Kidney epithelial cell (primary cell): ENCODE data around the gene MNT. TPM values are rescaled to one million over a fixed set of nuclear protein-coding genes. Genes with fewer than 3 reads are reported as not detected.

Experiments used
- DNase-seq: peaks from one replicate; pipeline ENCODE4 v3.0.0-alpha.2; 2010; ENCODE audit warnings: low read depth
- H3K27me3 ChIP-seq: 2 replicates; pipeline ENCODE4 v1.6.0; 2011; ENCODE audit warnings: low read length; ENCODE audit not compliant: control insufficient read depth, insufficient read depth
- H3K36me3 ChIP-seq: 2 replicates; pipeline ENCODE4 v1.5.1; 2011; ENCODE audit warnings: low read length; ENCODE audit not compliant: control insufficient read depth, insufficient read depth
- H3K4me3 ChIP-seq: 2 replicates; pipeline ENCODE4 v1.5.1; 2011; ENCODE audit warnings: low read depth, mild to moderate bottlenecking, control low read depth, low read length
- CTCF ChIP-seq: IDR thresholded peaks from 2 replicates; pipeline ENCODE4 v1.5.1; 2011; ENCODE audit warnings: mild to moderate bottlenecking, moderate library complexity, low read length, control low read depth, inconsistent platforms; ENCODE audit not compliant: insufficient read depth, poor library complexity, severe bottlenecking
- total RNA-seq: library from RNA; depleted of rRNA; stranded (reverse); fragments of >200 nt; gene quantifications from 2 replicates; pipeline ENCODE4 v1.2.3, GENCODE V29; 2015

MNT gene
- total RNA-seq, 1 donor from 2014 or later = 8.7 TPM

GRCh38 chr17:2383628-2384167, 17.2 kb downstream of the MNT start:
- TF ChIP-seq CTCF = no peak
- Histone ChIP-seq H3K27me3 (no peaks in the 10 kb centered on the region), H3K4me3 (no peak overlapping the region), H3K36me3 (peaks cover 4% of the 10 kb centered on the region)
- no peak for DNase-seq

- peaks cover 4% of the 10 kb centered on the region for H3K36me3 ChIP-seq
- DNase-seq = no peak
- no peak for TF ChIP-seq CTCF
- no peak overlapping the region for H3K4me3 ChIP-seq
- H3K27me3 ChIP-seq = no peaks in the 10 kb centered on the region
Measured at GRCh38 chr17:2380950-2381649, 19.8 kb downstream of the MNT start.

DNA sequence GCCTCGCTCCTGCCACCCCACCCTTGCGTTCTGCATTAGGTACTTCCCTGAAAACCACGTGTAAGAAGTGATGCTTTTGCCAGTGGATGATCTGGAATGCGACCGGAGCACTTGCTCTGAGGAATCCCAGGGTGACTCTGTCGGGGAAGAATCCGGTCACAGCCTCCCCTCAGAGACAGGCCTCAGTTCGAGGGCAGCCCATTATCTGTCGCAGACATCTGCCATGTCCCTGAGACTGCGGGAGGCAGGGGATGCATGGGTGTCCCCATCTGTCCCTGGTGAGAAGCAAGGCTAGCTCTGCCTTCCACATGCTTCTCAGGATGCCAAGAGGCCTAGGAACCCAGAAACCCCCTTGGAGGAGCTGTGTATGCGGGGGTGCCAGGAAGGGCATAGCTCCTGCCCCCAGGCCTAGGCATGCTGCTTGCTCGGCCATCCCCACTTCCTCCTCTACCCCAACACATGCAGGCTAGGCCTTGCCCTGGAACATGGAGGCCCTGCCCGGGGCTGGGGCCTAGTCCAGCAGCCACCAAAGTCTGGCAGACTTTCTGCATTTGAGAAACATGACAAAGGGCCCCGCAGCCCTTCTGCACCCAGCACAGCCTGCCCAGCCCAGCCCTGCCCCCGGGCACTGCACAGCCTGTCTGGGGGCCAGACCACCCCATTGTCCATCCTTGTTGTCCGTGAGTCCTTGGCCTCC, 20.5 kb downstream of the MNT start:
- H3K36me3 ChIP-seq = peaks cover 1% of the 10 kb centered on the region
- TF ChIP-seq CTCF = no peak

DNA sequence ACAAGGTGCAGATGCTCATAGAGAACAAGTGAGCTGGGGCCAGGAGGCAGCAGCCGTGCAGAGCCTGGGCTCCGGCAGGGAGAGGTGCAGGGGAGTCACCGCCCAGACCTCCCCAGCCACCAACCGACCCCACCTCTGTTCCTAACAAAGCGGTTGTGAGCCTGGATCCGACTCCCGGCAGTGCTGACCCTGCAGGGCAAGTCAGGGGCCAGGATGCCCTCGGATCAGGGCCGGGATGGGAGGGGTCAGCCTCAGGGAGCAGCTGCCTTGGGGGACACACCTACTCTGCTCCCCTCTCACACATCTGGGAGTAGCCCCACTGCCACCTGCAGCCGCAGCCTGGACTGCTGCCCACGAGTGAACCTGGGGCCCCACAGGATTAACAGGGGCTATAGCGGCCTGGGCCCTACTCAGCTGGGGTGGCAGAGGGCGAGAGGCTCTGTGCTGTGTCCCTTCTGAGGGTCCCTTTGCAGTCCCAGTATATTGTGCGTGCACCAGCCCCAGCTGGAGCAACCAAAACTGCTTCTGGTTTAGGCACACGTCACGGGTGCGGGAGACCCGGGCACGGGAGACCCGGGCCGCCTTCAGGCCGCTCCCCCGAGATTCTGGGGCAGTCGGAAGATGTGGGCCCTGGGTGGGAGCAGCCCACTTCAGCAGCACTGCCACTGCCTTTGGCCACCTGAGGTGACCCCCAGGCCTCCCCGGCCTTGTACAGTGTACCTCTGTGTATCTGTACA, 21.2 kb downstream of the MNT start:
- peaks cover 1% of the 10 kb centered on the region for H3K36me3 ChIP-seq
- no peak for TF ChIP-seq CTCF
- H3K4me3 ChIP-seq = no peak overlapping the region
- DNase-seq = no peak
- H3K27me3 ChIP-seq = no peaks in the 10 kb centered on the region

More for the DNA sequence above, 20.5 kb downstream of the MNT start:
- Histone ChIP-seq H3K4me3 (no peak overlapping the region), H3K27me3 (no peaks in the 10 kb centered on the region)
- no peak for DNase-seq

- no peak for TF ChIP-seq CTCF
- Histone ChIP-seq H3K4me3 (no peak overlapping the region), H3K36me3 (peaks cover 1% of the 10 kb centered on the region), H3K27me3 (no peaks in the 10 kb centered on the region)
- DNase-seq = no peak
Measured at GRCh38 chr17:2378905-2379304, 22.0 kb downstream of the MNT start.
